ENCODE results near the gene LRCOL1.
"Not testable (repeated sequence)": the region's sequence is repeated elsewhere in the genome, so short reads cannot be mapped to it uniquely, and the experiment has no call there.

Gene LRCOL1

DNA sequence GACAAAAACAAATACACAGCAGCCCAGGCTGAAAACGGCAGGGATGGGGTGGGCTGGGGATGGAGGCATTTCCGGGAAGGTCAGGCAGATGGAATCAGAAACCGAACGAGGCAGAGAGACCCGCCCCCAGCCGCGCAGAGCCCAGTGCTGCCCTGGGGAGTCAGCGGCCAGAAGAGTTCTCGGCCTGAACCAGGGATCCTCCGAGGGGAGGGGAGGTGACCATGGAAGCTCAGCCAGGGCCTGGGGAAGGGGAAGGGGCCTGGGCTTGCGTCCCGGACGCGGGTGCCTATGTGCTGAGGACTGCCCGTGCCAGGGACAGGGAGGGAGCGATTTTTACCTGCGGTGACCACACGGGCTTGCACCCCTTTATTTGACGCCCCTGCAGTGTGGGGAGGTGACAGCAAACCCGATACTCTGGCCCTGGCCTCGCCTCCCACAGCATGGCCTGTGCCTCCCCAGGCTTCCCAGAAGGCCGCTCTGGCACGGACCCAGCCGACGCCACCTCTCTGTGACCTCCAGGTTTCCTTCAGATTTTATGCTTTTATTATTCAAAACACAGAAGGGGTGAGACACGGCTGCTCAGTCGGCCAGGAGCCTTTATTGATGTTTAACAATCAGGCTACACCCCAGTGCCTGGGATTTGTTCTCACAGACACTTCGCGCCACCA, 7.7 kb downstream of the LRCOL1 start:
- no peak for DNase-seq (ENCODE audit: low read depth in 2 of 3, low spot score in 1 of 3)

DNA sequence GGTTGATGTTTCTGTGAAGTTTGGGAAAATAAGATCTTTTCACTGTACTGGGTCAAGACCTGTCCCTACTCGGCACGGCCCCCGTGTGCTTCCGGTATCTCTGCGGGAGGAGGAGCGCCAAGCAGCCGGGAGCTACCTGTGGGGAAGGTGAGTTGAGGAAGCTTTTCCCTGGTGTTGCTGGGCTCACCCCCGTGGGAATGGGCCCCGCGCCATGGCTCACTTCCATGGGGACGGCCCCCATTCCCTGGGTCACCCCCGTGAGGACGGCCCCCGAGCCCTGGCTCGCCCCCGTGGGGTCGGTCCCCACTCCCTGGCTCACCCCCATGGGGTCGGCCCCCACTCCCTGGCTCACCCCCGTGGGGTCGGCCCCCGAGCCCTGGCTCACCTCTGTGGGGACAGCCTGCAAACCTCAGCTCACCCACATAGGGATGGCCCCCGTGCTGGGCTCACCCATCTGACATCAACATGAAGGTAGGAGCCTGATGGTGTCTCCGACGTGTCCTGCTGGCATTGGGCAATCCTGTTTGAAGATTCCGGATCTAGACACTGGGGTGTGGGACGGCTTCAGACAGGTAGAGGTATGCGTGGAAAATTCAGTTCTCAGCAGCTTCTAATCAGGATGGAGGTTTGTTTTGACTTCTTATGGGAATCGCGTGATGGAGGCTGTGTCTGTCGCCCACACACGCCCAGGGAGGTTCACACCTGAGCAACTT, 9.1 kb downstream of the LRCOL1 start:
- DNase-seq (ENCODE audit: low read depth in 2 of 3, low spot score in 1 of 3), result no peak

- DNase-seq (ENCODE audit: low read depth in 2 of 3, low spot score in 1 of 3), result no peak
These were observed 10.0 kb downstream of the LRCOL1 start for GRCh38 chr12:132600048-132601032.

DNA sequence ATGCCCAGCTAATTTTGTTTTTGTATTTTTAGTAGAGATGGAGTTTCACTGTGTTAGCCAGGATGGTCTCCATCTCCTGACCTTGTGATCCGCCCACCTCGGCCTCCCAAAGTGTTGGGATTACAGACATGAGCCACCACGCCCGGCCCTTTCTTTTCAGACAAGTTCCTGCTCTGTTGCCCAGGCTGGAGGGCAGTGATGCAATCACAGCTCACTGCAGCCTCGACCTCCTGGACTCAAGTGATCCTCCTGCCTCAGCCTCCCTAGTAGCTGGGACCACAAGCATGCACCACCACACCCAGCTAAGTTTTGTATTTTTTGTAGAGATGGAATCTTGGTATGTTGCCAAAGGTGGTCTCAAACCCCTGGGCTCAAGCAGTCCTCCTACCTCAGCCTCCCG, 10.9 kb downstream of the LRCOL1 start:
- not testable (repeated sequence) for DNase-seq (ENCODE audit: low read depth in 2 of 3, low spot score in 1 of 3)

- no peak for DNase-seq (ENCODE audit: low read depth in 2 of 3, low spot score in 1 of 3)
These were observed 12.8 kb downstream of the LRCOL1 start for GRCh38 chr12:132597333-132598316.

DNA sequence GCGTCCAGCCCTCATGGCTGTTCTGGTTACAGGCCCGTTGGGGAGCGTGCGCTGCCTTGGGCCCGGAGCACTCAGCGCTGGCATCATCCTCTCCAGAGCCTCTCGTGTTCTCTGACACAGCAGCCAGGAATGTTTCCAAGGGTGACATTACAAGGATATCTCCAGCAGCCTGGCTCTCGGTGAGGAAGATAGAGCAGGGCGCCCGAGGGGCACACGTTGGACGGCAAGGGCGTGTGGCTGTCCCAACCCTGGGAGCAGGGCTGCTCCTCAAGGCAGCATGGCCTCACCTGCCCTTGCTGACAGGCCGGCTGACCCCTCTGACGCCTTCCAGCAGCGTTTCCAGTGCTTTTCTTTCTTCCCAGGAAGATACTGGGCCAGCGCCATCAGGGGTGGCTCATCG, 14.4 kb downstream of the LRCOL1 start:
- DNase-seq (ENCODE audit: low read depth in 2 of 3, low spot score in 1 of 3), result no peak

DNA sequence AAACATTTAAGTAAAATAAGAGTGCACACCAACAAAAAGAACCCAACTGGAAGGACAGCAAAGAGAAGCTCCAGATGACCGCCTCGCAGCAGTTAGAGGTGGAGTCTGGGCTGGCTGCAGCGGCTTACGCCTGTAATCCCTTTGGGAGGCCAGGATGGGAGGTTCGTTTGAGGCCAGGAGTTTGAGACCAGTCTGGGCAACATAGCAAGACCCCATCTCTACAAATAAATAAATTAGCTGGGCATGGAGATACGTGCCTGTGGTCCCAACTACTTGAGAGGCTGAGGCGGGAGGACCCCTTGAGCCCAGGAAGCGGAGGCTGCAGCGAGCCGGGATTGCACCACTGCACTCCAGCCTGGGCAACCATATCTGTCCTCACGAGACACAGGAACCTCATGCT, 15.2 kb downstream of the LRCOL1 start:
- DNase-seq (ENCODE audit: low read depth in 2 of 3, low spot score in 1 of 3), result no peak

DNA sequence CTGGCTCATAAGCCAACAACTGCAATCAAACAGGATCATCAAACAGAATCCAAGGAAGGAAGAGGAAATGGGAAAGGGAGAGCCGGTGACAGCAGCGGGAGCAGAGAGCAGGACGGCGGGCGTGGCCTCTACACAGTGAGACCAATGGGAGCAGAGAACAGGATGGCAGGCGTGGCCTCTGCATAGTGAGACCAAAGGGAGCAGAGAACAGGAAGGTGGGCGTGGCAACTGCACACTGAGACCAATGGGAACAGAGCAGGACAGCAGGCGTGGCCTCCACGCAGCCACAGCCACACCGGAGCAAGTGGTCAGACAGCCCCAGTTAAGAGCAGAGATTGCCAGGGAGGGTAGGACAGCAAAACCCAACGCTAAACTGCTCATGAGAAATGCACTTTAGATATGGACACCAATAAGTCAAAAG, 16.4 kb downstream of the LRCOL1 start:
- peak in 1 of 3 donors; percentile 9 for DNase-seq (ENCODE audit: low read depth in 2 of 3, low spot score in 1 of 3)

- no peak for DNase-seq (ENCODE audit: low read depth in 2 of 3, low spot score in 1 of 3)
These were observed 16.9 kb downstream of the LRCOL1 start for GRCh38 chr12:132593521-132593920.

- DNase-seq (ENCODE audit: low read depth in 2 of 3, low spot score in 1 of 3), result no peak
These were observed 17.3 kb downstream of the LRCOL1 start for GRCh38 chr12:132593071-132593470.

- DNase-seq (ENCODE audit: low read depth in 2 of 3, low spot score in 1 of 3), result no peak
These were observed 18.0 kb downstream of the LRCOL1 start for GRCh38 chr12:132592282-132592970.

- no peak for DNase-seq (ENCODE audit: low read depth in 2 of 3, low spot score in 1 of 3)
These were observed 19.1 kb downstream of the LRCOL1 start for GRCh38 chr12:132591107-132591935.

GRCh38 chr12:132588821-132589669, 21.3 kb downstream of the LRCOL1 start:
- no peak for DNase-seq (ENCODE audit: low read depth in 2 of 3, low spot score in 1 of 3)

GRCh38 chr12:132588319-132588718, 22.1 kb downstream of the LRCOL1 start:
- no peak for DNase-seq (ENCODE audit: low read depth in 2 of 3, low spot score in 1 of 3)

GRCh38 chr12:132587781-132588180, 22.6 kb downstream of the LRCOL1 start:
- DNase-seq (ENCODE audit: low read depth in 2 of 3, low spot score in 1 of 3), result no peak

GRCh38 chr12:132586929-132587328, 23.5 kb downstream of the LRCOL1 start:
- DNase-seq (ENCODE audit: low read depth in 2 of 3, low spot score in 1 of 3), result no peak

GRCh38 chr12:132585177-132585576, 25.2 kb downstream of the LRCOL1 start:
- no peak for DNase-seq (ENCODE audit: low read depth in 2 of 3, low spot score in 1 of 3)

- no peak for DNase-seq (ENCODE audit: low read depth in 2 of 3, low spot score in 1 of 3)
These were observed 26.0 kb downstream of the LRCOL1 start for GRCh38 chr12:132584429-132584828.

Measured in stimulated activated CD4-positive, alpha-beta T cell treated with anti-CD3 and anti-CD28 coated beads, Interleukin-12 subunit alpha, Interleukin-12 subunit beta, amount 100 ng/mL, for 48 hours (primary cell).